ENCODE data around the gene HIP1. TPM values are rescaled to one million over a fixed set of nuclear protein-coding genes. Genes with fewer than 3 reads are reported as not detected.
"Not testable (repeated sequence)": the region's sequence is repeated elsewhere in the genome, so short reads cannot be mapped to it uniquely, and the experiment has no call there.

Gene HIP1
- total RNA-seq, 1 experiment from 2014 or later, result 32.0 TPM

- intact Hi-C loops (cut with micrococcal nuclease; ENCODE audit: unreplicated experiment), result no loop called here
- H3K4me3 ChIP-seq, result no peak overlapping the region
- H3K79me2 ChIP-seq (ENCODE audit: low read depth), result no peaks in the 10 kb centered on the region
- no peak overlapping the region for H3K27ac ChIP-seq
- H3K4me2 ChIP-seq, result no peak overlapping the region
- no peaks in the 10 kb centered on the region for H3K27me3 ChIP-seq (ENCODE audit: insufficient read depth, low read depth)
- POLR2A ChIA-PET (ENCODE audit: unreplicated experiment), result no interaction called here
- CTCF ChIA-PET, result no interaction called here
- no peaks in the 10 kb centered on the region for H3K36me3 ChIP-seq (ENCODE audit: low read depth)
- no peaks in the 10 kb centered on the region for H3K9me3 ChIP-seq (ENCODE audit: insufficient read depth, low read depth)
- H3F3A ChIP-seq (ENCODE audit: insufficient read depth, low read depth), result no peaks in the 10 kb centered on the region
- H3K4me1 ChIP-seq (replicated peaks; ENCODE audit: insufficient read depth), result no peaks in the 10 kb centered on the region
- no TSS peak for BruUV-seq (replicated peaks)
- H3K9me2 ChIP-seq (ENCODE audit: insufficient read depth), result no peaks in the 10 kb centered on the region
- H4K20me1 ChIP-seq (ENCODE audit: insufficient read depth), result no peaks in the 10 kb centered on the region
- TF ChIP-seq, protein P1, sequence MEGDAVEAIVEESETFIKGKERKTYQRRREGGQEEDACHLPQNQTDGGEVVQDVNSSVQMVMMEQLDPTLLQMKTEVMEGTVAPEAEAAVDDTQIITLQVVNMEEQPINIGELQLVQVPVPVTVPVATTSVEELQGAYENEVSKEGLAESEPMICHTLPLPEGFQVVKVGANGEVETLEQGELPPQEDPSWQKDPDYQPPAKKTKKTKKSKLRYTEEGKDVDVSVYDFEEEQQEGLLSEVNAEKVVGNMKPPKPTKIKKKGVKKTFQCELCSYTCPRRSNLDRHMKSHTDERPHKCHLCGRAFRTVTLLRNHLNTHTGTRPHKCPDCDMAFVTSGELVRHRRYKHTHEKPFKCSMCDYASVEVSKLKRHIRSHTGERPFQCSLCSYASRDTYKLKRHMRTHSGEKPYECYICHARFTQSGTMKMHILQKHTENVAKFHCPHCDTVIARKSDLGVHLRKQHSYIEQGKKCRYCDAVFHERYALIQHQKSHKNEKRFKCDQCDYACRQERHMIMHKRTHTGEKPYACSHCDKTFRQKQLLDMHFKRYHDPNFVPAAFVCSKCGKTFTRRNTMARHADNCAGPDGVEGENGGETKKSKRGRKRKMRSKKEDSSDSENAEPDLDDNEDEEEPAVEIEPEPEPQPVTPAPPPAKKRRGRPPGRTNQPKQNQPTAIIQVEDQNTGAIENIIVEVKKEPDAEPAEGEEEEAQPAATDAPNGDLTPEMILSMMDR (conservative IDR thresholded peaks at IDR 0.05), result no peak
- TF ChIP-seq EZH2 (IDR thresholded peaks at IDR 0.05; ENCODE audit: low read depth), result no peak
- H2AFZ ChIP-seq, result no peak overlapping the region
- no peak for DNase-seq
These were observed 19.1 kb downstream of the HIP1 start for GRCh38 chr7:75719626-75720025.

DNA sequence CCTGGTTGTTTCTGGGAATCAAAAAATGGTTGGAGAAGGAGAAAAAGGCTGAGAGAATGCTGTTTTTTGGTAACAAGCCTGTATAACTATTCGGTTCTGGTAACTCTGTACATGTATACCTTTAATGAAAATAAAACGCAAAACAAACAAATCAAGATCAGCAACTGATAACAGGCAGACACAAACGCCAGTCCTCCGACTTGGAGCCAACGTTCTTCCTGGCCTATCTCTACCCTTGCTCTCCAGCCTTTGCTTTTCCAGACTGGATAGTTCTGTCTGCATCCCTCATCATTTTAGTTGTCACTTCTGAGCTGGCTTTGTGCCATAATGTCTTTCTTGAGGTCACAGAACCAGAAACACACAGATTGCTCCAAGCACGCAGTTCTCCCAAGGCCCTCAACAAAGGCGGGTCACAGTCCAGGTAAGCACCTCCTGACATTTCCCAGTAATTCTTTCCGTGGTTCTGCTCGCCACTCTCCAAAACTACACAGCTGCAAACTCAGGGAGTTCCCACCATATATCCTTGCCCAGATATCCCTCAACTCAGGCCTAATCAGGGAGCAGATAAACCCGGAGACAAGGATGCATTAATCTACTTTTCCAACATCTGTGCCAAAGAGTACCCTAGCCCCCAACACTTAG is 20.2 kb downstream of the HIP1 start:
- ChIA-PET CTCF (no interaction called here), POLR2A (ENCODE audit: unreplicated experiment) (no interaction called here)
- no peaks in the 10 kb centered on the region for H3K27me3 ChIP-seq (ENCODE audit: insufficient read depth, low read depth)
- no peaks in the 10 kb centered on the region for H3K9me3 ChIP-seq (ENCODE audit: insufficient read depth, low read depth)
- H4K20me1 ChIP-seq (ENCODE audit: insufficient read depth), result no peaks in the 10 kb centered on the region
- H3K36me3 ChIP-seq (ENCODE audit: low read depth), result no peaks in the 10 kb centered on the region
- H3F3A ChIP-seq (ENCODE audit: insufficient read depth, low read depth), result no peaks in the 10 kb centered on the region
- TF ChIP-seq EZH2 (IDR thresholded peaks at IDR 0.05; ENCODE audit: low read depth), result no peak
- TF ChIP-seq, protein P1 (conservative IDR thresholded peaks at IDR 0.05), result no peak
- no TSS peak for BruUV-seq (replicated peaks)
- intact Hi-C loops (cut with micrococcal nuclease; ENCODE audit: unreplicated experiment), result no loop called here
- no peak overlapping the region for H3K4me2 ChIP-seq
- no peaks in the 10 kb centered on the region for H3K79me2 ChIP-seq (ENCODE audit: low read depth)
- no peak overlapping the region for H3K27ac ChIP-seq
- no peaks in the 10 kb centered on the region for H3K4me1 ChIP-seq (replicated peaks; ENCODE audit: insufficient read depth)
- H3K4me3 ChIP-seq, result no peak overlapping the region
- DNase-seq, result no peak
- no peaks in the 10 kb centered on the region for H3K9me2 ChIP-seq (ENCODE audit: insufficient read depth)
- no peak overlapping the region for H2AFZ ChIP-seq

- H4K20me1 ChIP-seq (ENCODE audit: insufficient read depth); H3F3A ChIP-seq (ENCODE audit: insufficient read depth, low read depth); H3K27ac ChIP-seq; H2AFZ ChIP-seq; H3K27me3 ChIP-seq (ENCODE audit: insufficient read depth, low read depth); H3K4me2 ChIP-seq; DNase-seq; BruUV-seq (replicated peaks); H3K9me2 ChIP-seq (ENCODE audit: insufficient read depth); intact Hi-C loops (cut with micrococcal nuclease; ENCODE audit: unreplicated experiment); H3K4me1 ChIP-seq (replicated peaks; ENCODE audit: insufficient read depth); POLR2A ChIA-PET (ENCODE audit: unreplicated experiment); H3K79me2 ChIP-seq (ENCODE audit: low read depth); H3K36me3 ChIP-seq (ENCODE audit: low read depth); CTCF ChIA-PET; H3K9me3 ChIP-seq (ENCODE audit: insufficient read depth, low read depth); H3K4me3 ChIP-seq: not testable (repeated sequence)
These were observed 21.0 kb downstream of the HIP1 start for GRCh38 chr7:75717746-75718145.

Data from PC-9 (cell line).